Trophoblast cell (in vitro differentiated cells and primary cell): ENCODE data around the gene PTPRN2.

Experiments
- DNase-seq, 2 donors: peaks; one replicate each; pipeline ENCODE4 v3.0.0-alpha.2; 2016
- H2AFZ ChIP-seq: 2 replicates; pipeline ENCODE4 v1.6.1; 2013; ENCODE audit warnings: low read length, moderate library complexity, mild to moderate bottlenecking; ENCODE audit not compliant: insufficient read depth, poor library complexity
- H2AK5ac ChIP-seq: 2 replicates; pipeline ENCODE4 v1.6.1; 2013; ENCODE audit warnings: mild to moderate bottlenecking, low read length
- H2BK120ac ChIP-seq: 2 replicates; pipeline ENCODE4 v1.6.1; 2013; ENCODE audit warnings: low read length, mild to moderate bottlenecking, moderate library complexity; ENCODE audit not compliant: insufficient read depth, poor library complexity
- H2BK12ac ChIP-seq: 2 replicates; pipeline ENCODE4 v1.6.1; 2013; ENCODE audit warnings: mild to moderate bottlenecking, low read length, moderate library complexity
- H2BK5ac ChIP-seq: 2 replicates; pipeline ENCODE4 v1.6.1; 2013; ENCODE audit warnings: low read length, low read depth, moderate library complexity, mild to moderate bottlenecking; ENCODE audit not compliant: poor library complexity
- H3K14ac ChIP-seq: 2 replicates; pipeline ENCODE4 v1.6.1; 2013; ENCODE audit warnings: mild to moderate bottlenecking, low read length
- H3K18ac ChIP-seq: 2 replicates; pipeline ENCODE4 v1.6.1; 2013; ENCODE audit warnings: mild to moderate bottlenecking, low read length
- H3K23ac ChIP-seq: 2 replicates; pipeline ENCODE4 v1.6.1; 2013; ENCODE audit warnings: low read length
- H3K27ac ChIP-seq: 2 replicates; pipeline ENCODE4 v1.5.1; 2013; ENCODE audit warnings: low read depth, mild to moderate bottlenecking, inconsistent platforms, low read length, moderate library complexity
- H3K27me3 ChIP-seq: 2 replicates; pipeline ENCODE4 v1.6.1; 2013; ENCODE audit warnings: inconsistent platforms, mild to moderate bottlenecking, low read length, moderate library complexity; ENCODE audit not compliant: insufficient read depth
- H3K36me3 ChIP-seq, 2 experiments: 1 replicate in 1 of 2; 2 replicates in 1 of 2; pipeline ENCODE4 v1.6.1; 2013; ENCODE audit warnings: low read length in 2 of 2, mild to moderate bottlenecking in 2 of 2, moderate library complexity in 1 of 2; ENCODE audit not compliant: insufficient read depth in 2 of 2, control insufficient read depth in 1 of 2
- H3K4ac ChIP-seq: 2 replicates; pipeline ENCODE4 v1.6.1; 2013; ENCODE audit warnings: low read depth, mild to moderate bottlenecking, low read length, moderate library complexity
- H3K4me1 ChIP-seq, 2 experiments: 1 replicate in 1 of 2; 2 replicates in 1 of 2; pipeline ENCODE4 v1.6.1; 2013; ENCODE audit warnings: low read length in 2 of 2, mild to moderate bottlenecking in 2 of 2, moderate library complexity in 1 of 2; ENCODE audit not compliant: insufficient read depth in 2 of 2, control insufficient read depth in 1 of 2
- H3K4me2 ChIP-seq: 2 replicates; pipeline ENCODE4 v1.6.1; 2013; ENCODE audit warnings: inconsistent platforms, mild to moderate bottlenecking, low read length, moderate library complexity
- H3K4me3 ChIP-seq: 2 replicates; pipeline ENCODE4 v1.5.1; 2013; ENCODE audit warnings: mild to moderate bottlenecking, low read depth, low read length, inconsistent platforms
- H3K79me1 ChIP-seq: one replicate; pipeline ENCODE4 v1.6.1; 2013; ENCODE audit warnings: low read length
- H3K79me2 ChIP-seq: 2 replicates; pipeline ENCODE4 v1.6.1; 2013; ENCODE audit warnings: low read length, mild to moderate bottlenecking; ENCODE audit not compliant: control insufficient read depth, insufficient read depth, poor library complexity
- H3K9ac ChIP-seq: 2 replicates; pipeline ENCODE4 v1.6.1; 2013; ENCODE audit warnings: mild to moderate bottlenecking, low read length
- H3K9me3 ChIP-seq: 2 replicates; pipeline ENCODE4 v1.6.1; 2013; ENCODE audit warnings: low read depth, mild to moderate bottlenecking, control low read depth, inconsistent platforms, low read length; ENCODE audit not compliant: insufficient read depth
- H4K12ac ChIP-seq: 2 replicates; pipeline ENCODE4 v1.6.1; 2013; ENCODE audit warnings: low read depth, mild to moderate bottlenecking, low read length, moderate library complexity
- H4K8ac ChIP-seq: 2 replicates; pipeline ENCODE4 v1.6.1; 2013; ENCODE audit warnings: low read depth, mild to moderate bottlenecking, low read length, moderate library complexity
- H4K91ac ChIP-seq: one replicate; pipeline ENCODE4 v1.6.1; 2013; ENCODE audit warnings: low read depth, mild to moderate bottlenecking, low read length, moderate library complexity
- WGBS: extraction: QIAGEN DNeasy Blood & Tissue Kit; methylation state at CpG from one replicate; pipeline ENCODE4 v1.1.7; 2013; ENCODE audit warnings: missing lambda C conversion rate; ENCODE audit not compliant: insufficient read length, insufficient coverage; ENCODE audit errors: extremely low coverage; 5-methylcytosine and 5-hydroxymethylcytosine counted together

PTPRN2 gene

GRCh38 chr7:157556642-157556944 lies 1031.0 kb downstream of the PTPRN2 start:
- Histone ChIP-seq H3K4me3 (peak overlapping the region; percentile 39), H3K9me3 (peaks cover 15% of the 10 kb centered on the region), H4K91ac (no peak overlapping the region), H2AK5ac (no peak overlapping the region), H3K27me3 (no peaks in the 10 kb centered on the region), H3K79me1 (no peaks in the 10 kb centered on the region), H3K4me2 (no peak overlapping the region), H4K8ac (no peak overlapping the region), H2BK120ac (no peak overlapping the region), H3K4ac (no peak overlapping the region), H3K79me2 (no peaks in the 10 kb centered on the region), H4K12ac (no peak overlapping the region), H3K14ac (no peak overlapping the region), H2BK12ac (no peak overlapping the region), H3K18ac (no peak overlapping the region), H2BK5ac (no peak overlapping the region), H3K23ac (no peak overlapping the region), H3K9ac (no peak overlapping the region), H3K4me1 (no peaks in the 10 kb centered on the region), H3K36me3 (no peaks in the 10 kb centered on the region), H3K27ac (no peak overlapping the region), H2AFZ (no peak overlapping the region)
- no peak for DNase-seq
- WGBS = no CpG with 5 or more reads among the region's 1 CpG

- no peak overlapping the region for H3K4me2 ChIP-seq
- no peaks in the 10 kb centered on the region for H3K27me3 ChIP-seq
- no peak overlapping the region for H3K27ac ChIP-seq
- no peak overlapping the region for H2BK5ac ChIP-seq
- H3K4ac ChIP-seq = no peak overlapping the region
- WGBS = no CpG with 5 or more reads among the region's 10 CpGs
- H2AK5ac ChIP-seq = no peak overlapping the region
- H3K79me1 ChIP-seq = no peaks in the 10 kb centered on the region
- no peaks in the 10 kb centered on the region for H3K79me2 ChIP-seq
- no peak overlapping the region for H3K23ac ChIP-seq
- H3K36me3 ChIP-seq = no peaks in the 10 kb centered on the region
- H3K14ac ChIP-seq = no peak overlapping the region
- no peak overlapping the region for H4K8ac ChIP-seq
- H4K12ac ChIP-seq = no peak overlapping the region
- no peak overlapping the region for H3K9ac ChIP-seq
- no peak overlapping the region for H2AFZ ChIP-seq
- H2BK12ac ChIP-seq = no peak overlapping the region
- no peak overlapping the region for H2BK120ac ChIP-seq
- no peak overlapping the region for H4K91ac ChIP-seq
- H3K9me3 ChIP-seq = peaks cover 15% of the 10 kb centered on the region
- peak overlapping the region; percentile 39 for H3K4me3 ChIP-seq
- no peaks in the 10 kb centered on the region for H3K4me1 ChIP-seq
- DNase-seq = no peak
- H3K18ac ChIP-seq = no peak overlapping the region
Observed at GRCh38 chr7:157555944-157556641, 1031.5 kb downstream of the PTPRN2 start.

GRCh38 chr7:157555313-157555712 lies 1032.3 kb downstream of the PTPRN2 start:
- Histone ChIP-seq H3K23ac (no peak overlapping the region), H3K4ac (no peak overlapping the region), H3K27ac (no peak overlapping the region), H3K4me3 (no peak overlapping the region), H3K14ac (no peak overlapping the region), H3K9ac (no peak overlapping the region), H3K4me2 (no peak overlapping the region), H3K36me3 (no peaks in the 10 kb centered on the region), H2BK120ac (no peak overlapping the region), H3K27me3 (no peaks in the 10 kb centered on the region), H4K91ac (no peak overlapping the region), H2AK5ac (no peak overlapping the region), H4K12ac (no peak overlapping the region), H3K9me3 (peaks cover 15% of the 10 kb centered on the region), H2BK5ac (no peak overlapping the region), H2AFZ (no peak overlapping the region), H4K8ac (no peak overlapping the region), H3K79me1 (no peaks in the 10 kb centered on the region), H3K79me2 (no peaks in the 10 kb centered on the region), H3K18ac (no peak overlapping the region), H2BK12ac (no peak overlapping the region), H3K4me1 (no peaks in the 10 kb centered on the region)
- DNase-seq = no peak
- no CpG with 5 or more reads among the region's 12 CpGs for WGBS

DNA sequence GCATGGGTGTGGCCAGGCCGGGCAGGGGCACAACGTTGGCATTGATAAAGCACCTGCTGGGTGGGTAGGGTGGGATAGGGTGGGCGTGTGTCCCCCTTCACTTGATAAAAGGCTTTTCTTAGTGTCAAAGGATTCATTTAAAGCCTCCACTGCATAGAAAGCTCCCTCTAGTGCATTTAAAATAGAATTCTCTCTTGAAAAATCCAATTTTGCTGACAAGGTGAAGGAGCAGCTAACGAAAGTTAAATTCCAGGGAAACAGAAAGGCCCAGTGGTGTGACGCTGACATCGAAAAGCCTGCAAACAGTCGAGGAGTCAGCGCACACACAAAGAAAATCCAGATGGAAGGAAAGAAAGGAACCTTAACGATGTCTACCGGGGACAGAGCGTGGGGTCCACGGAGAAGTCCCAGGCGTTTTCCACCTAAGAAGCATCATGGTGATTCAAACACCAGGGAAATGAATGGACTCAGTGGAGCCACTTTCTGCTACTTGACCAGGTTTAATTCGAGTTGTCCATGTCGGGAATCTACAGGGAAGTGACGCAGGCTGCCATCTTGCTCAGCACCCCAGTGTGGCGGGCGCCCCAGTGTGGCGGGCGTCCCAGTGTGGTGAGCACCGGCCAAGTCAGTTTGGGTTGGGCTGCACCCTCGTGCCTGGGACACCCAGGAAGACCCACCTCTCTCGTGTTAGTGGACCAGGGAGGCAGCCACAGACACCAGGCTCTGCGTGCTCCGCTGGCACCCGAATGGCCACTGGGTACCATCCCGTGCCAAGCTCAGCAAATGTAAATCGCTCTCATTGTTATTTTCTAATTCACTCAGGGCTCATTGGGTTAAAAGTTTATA lies 1033.0 kb downstream of the PTPRN2 start:
- H3K27me3 ChIP-seq = no peaks in the 10 kb centered on the region
- no peak overlapping the region for H4K91ac ChIP-seq
- no peak overlapping the region for H2BK120ac ChIP-seq
- no peaks in the 10 kb centered on the region for H3K4me1 ChIP-seq
- no peaks in the 10 kb centered on the region for H3K36me3 ChIP-seq
- H4K8ac ChIP-seq = no peak overlapping the region
- H3K79me2 ChIP-seq = no peaks in the 10 kb centered on the region
- H4K12ac ChIP-seq = no peak overlapping the region
- no peaks in the 10 kb centered on the region for H3K79me1 ChIP-seq
- H3K23ac ChIP-seq = no peak overlapping the region
- DNase-seq = no peak
- no peak overlapping the region for H2BK12ac ChIP-seq
- H3K4me3 ChIP-seq = no peak overlapping the region
- H3K18ac ChIP-seq = no peak overlapping the region
- H3K14ac ChIP-seq = no peak overlapping the region
- no peak overlapping the region for H3K27ac ChIP-seq
- no peak overlapping the region for H3K9ac ChIP-seq
- no peak overlapping the region for H3K4ac ChIP-seq
- H3K4me2 ChIP-seq = no peak overlapping the region
- no peak overlapping the region for H2AFZ ChIP-seq
- no CpG with 5 or more reads among the region's 28 CpGs for WGBS
- no peak overlapping the region for H2AK5ac ChIP-seq
- no peak overlapping the region for H2BK5ac ChIP-seq
- H3K9me3 ChIP-seq = peaks cover 15% of the 10 kb centered on the region
